Psoas muscle (tissue), 8 donors: ENCODE results near the gene NCAPD3. TPM values are rescaled to one million over a fixed set of nuclear protein-coding genes. Genes with fewer than 3 reads are reported as not detected.

ENCODE experiments used
- ATAC-seq, 4 donors: fragments of 200-7000 bp; cut with Tn5 transposase; one replicate each; pipeline ENCODE4 v1.9.1; 2020; ENCODE audit warnings: moderate library complexity in 3 of 4, mild to moderate bottlenecking in 2 of 4
- DNase-seq, 2 donors: peaks; one replicate each; pipeline ENCODE4 v3.0.0-alpha.2; 2020
- H3K27ac ChIP-seq: fragments of 200-600 bp; one replicate; pipeline ENCODE4 v1.8.0; 2022
- H3K27me3 ChIP-seq, 3 donors: fragments of 200-600 bp in 1 of 3; one replicate each; pipeline versions ENCODE4 v1.6.1 to v1.8.0; 2013 to 2022; ENCODE audit warnings: low read length in 2 of 3, mild to moderate bottlenecking in 2 of 3, moderate library complexity in 1 of 3; ENCODE audit not compliant: insufficient read depth in 3 of 3
- H3K36me3 ChIP-seq, 2 donors: fragments of 200-600 bp in 1 of 2; one replicate each; pipeline versions ENCODE4 v1.6.1 to v1.8.0; 2013 to 2022; ENCODE audit warnings: low read depth in 1 of 2, mild to moderate bottlenecking in 1 of 2, moderate library complexity in 1 of 2; ENCODE audit not compliant: insufficient read depth in 1 of 2
- H3K4me1 ChIP-seq: fragments of 200-600 bp; one replicate; pipeline ENCODE4 v1.8.0; 2022
- H3K4me3 ChIP-seq: fragments of 200-600 bp; one replicate; pipeline ENCODE4 v1.8.0; 2022; ENCODE audit warnings: mild to moderate bottlenecking
- H3K9me3 ChIP-seq: fragments of 200-600 bp; one replicate; pipeline ENCODE4 v1.8.0; 2022
- CTCF ChIP-seq: fragments of 200-600 bp; IDR thresholded peaks from one replicate; pipeline ENCODE4 v1.8.0; 2022; ENCODE audit warnings: antibody characterized with exemption
- WGBS, 3 donors: extraction: QIAGEN DNeasy Blood & Tissue Kit; methylation state at CpG; one replicate each; pipeline versions ENCODE4 v1.1.6 to v1.1.7; 2013; 5-methylcytosine and 5-hydroxymethylcytosine counted together
- intact Hi-C, 2 donors: fragments of 100-400 bp; cut with DNase I; formaldehyde crosslinking; loops; one replicate each; pipeline versions ENCODE4 v1.11.0 to v1.14.2; 2022
- polyA plus RNA-seq, 3 donors: library from polyadenylated mRNA; stranded (reverse); fragments of 200-250 nt; gene quantifications; one replicate each; pipeline ENCODE4 v1.2.3, GENCODE V29; 2013
- total RNA-seq, 4 donors: library from RNA; stranded (reverse); fragmentation: NEBNext Ultra II Directional in 2 of 4; extraction: Animal tissue kit (Norgen Biotek cat#: 25700) in 2 of 4; gene quantifications; one replicate each; pipeline versions ENCODE4 v1.2.1 to v1.2.4, GENCODE V29; 2021 to 2023
- donor health status: healthy with polysubstance abuse.
- donor health status: DM: no; HTN: no; CAD: no; lungs with moderate emphysema.
- donor health status: Bipolar disorder and iron deficiency.
- donor health status: healthy.
- donor health status: DM: yes; HTN: yes; CAD: no.
- donor health status: DM: no; HTN: no; CAD: no.
- donor health status: DM: no; HTN: no; CAD: no.
- donor health status: DM: yes; HTN: yes; CAD: no.

NCAPD3 gene
- total and polyA plus RNA-seq, 7 donors = 2.8 to 8.7 (median 5.5) TPM

GRCh38 chr11:134139303-134139872 lies 84.4 kb downstream of the NCAPD3 start:
- Histone ChIP-seq H3K27me3 (no peaks in the 10 kb centered on the region), H3K4me1 (no peaks in the 10 kb centered on the region), H3K9me3 (no peaks in the 10 kb centered on the region), H3K36me3 (no peaks in the 10 kb centered on the region), H3K27ac (no peak overlapping the region), H3K4me3 (no peak overlapping the region)
- ATAC-seq (peak in 2 of 4 donors; percentile 21 to 57), DNase-seq (no peak)
- TF ChIP-seq CTCF = no peak
- intact Hi-C loops = loop anchor here (1.0 to 2.0 kb wide), 2 partner anchors 89 kb away; no protein-coding TSS in a partner anchor
- WGBS, 3 donors = 66 to 75% (median 70%) methylated on average over 12 of the region's 12 CpGs

GRCh38 chr11:134138376-134138775 lies 85.4 kb downstream of the NCAPD3 start:
- DNase-seq (no peak), ATAC-seq (no peak)
- Histone ChIP-seq H3K36me3 (no peaks in the 10 kb centered on the region), H3K27me3 (no peaks in the 10 kb centered on the region), H3K4me1 (no peaks in the 10 kb centered on the region), H3K9me3 (no peaks in the 10 kb centered on the region), H3K27ac (no peak overlapping the region), H3K4me3 (no peak overlapping the region)
- intact Hi-C loops = loop anchor here in 1 of 2 donors (2.0 kb wide), 1 partner anchor 88 kb away; no protein-coding TSS in a partner anchor
- no peak for TF ChIP-seq CTCF
- 87 to 90% (median 88%) methylated on average over 9 of the region's 9 CpGs for WGBS, 3 donors

- no peak overlapping the region for H3K27ac ChIP-seq
- H3K27me3 ChIP-seq = no peaks in the 10 kb centered on the region
- intact Hi-C loops = no loop called here
- DNase-seq (no peak), ATAC-seq (no peak)
- H3K4me1 ChIP-seq = no peaks in the 10 kb centered on the region
- TF ChIP-seq CTCF = no peak
- H3K36me3 ChIP-seq = no peaks in the 10 kb centered on the region
- no peak overlapping the region for H3K4me3 ChIP-seq
- WGBS, 3 donors = 99 to 100% (median 100%) methylated on average over 1 of the region's 1 CpG
- peaks cover 13% of the 10 kb centered on the region for H3K9me3 ChIP-seq
Observed at GRCh38 chr11:134134167-134134566, 89.6 kb downstream of the NCAPD3 start.

- TF ChIP-seq CTCF = no peak
- no peaks in the 10 kb centered on the region for H3K27me3 ChIP-seq
- H3K36me3 ChIP-seq = no peaks in the 10 kb centered on the region
- ATAC-seq (no peak), DNase-seq (no peak)
- H3K4me1 ChIP-seq = no peaks in the 10 kb centered on the region
- H3K4me3 ChIP-seq = no peak overlapping the region
- intact Hi-C loops = no loop called here
- no peak overlapping the region for H3K27ac ChIP-seq
- peaks cover 13% of the 10 kb centered on the region for H3K9me3 ChIP-seq
Observed at GRCh38 chr11:134132808-134133207, 91.0 kb downstream of the NCAPD3 start.

- H3K4me3 ChIP-seq = no peak overlapping the region
- intact Hi-C loops = no loop called here
- no peak for TF ChIP-seq CTCF
Observed at GRCh38 chr11:134131628-134132244, 92.0 kb downstream of the NCAPD3 start.

More at GRCh38 chr11:134131628-134132244, 92.0 kb downstream of the NCAPD3 start:
- WGBS, 3 donors = 95 to 98% (median 98%) methylated on average over 2 of the region's 2 CpGs
- Histone ChIP-seq H3K9me3 (peaks cover 13% of the 10 kb centered on the region), H3K27ac (no peak overlapping the region), H3K4me1 (no peaks in the 10 kb centered on the region), H3K36me3 (no peaks in the 10 kb centered on the region), H3K27me3 (no peaks in the 10 kb centered on the region)
- DNase-seq (no peak), ATAC-seq (no peak)
